Fibroblast of lung (primary cell): ENCODE results near the gene PODN. TPM values are rescaled to one million over a fixed set of nuclear protein-coding genes. Genes with fewer than 3 reads are reported as not detected.

Experiments
- DNase-seq, 2 donors: peaks; one replicate each; pipeline versions ENCODE4 v3.0.0 to v3.0.0-alpha.2; 2010; ENCODE audit warnings: low read depth in 2 of 2
- H2AFZ ChIP-seq: 2 replicates; pipeline ENCODE4 v1.5.1; 2012; ENCODE audit warnings: low read length, control low read depth, inconsistent platforms
- H3K27ac ChIP-seq: 2 replicates; pipeline ENCODE4 v1.5.1; 2011; ENCODE audit warnings: low read length, control low read depth; ENCODE audit not compliant: insufficient read depth
- H3K27me3 ChIP-seq: 2 replicates; pipeline ENCODE4 v1.5.1; 2011; ENCODE audit warnings: mild to moderate bottlenecking, low read length; ENCODE audit not compliant: control insufficient read depth, insufficient read depth
- H3K36me3 ChIP-seq: 2 replicates; pipeline ENCODE4 v1.5.1; 2011; ENCODE audit warnings: low read length; ENCODE audit not compliant: control insufficient read depth, insufficient read depth
- H3K4me1 ChIP-seq: 2 replicates; pipeline ENCODE4 v1.5.1; 2011; ENCODE audit warnings: low read length; ENCODE audit not compliant: control insufficient read depth, insufficient read depth; ENCODE audit errors: extremely low read depth
- H3K4me2 ChIP-seq: 2 replicates; pipeline ENCODE4 v1.5.1; 2011; ENCODE audit warnings: low read length, control low read depth; ENCODE audit not compliant: insufficient read depth; ENCODE audit errors: extremely low read depth
- H3K4me3 ChIP-seq, 4 experiments: fragments of 200-600 bp in 1 of 4; sonication (generic) in 1 of 4; replicated peaks in 1 of 4; 2 replicates each; pipeline ENCODE4 v1.5.1; 2011 to 2016; ENCODE audit warnings: low read length in 4 of 4, low read depth in 3 of 4, mild to moderate bottlenecking in 3 of 4, control low read depth in 2 of 4, inconsistent platforms in 1 of 4, mixed read lengths in 1 of 4; ENCODE audit not compliant: insufficient read depth in 1 of 4; ENCODE audit errors: control extremely low read depth in 1 of 4
- H3K79me2 ChIP-seq: 2 replicates; pipeline ENCODE4 v1.5.1; 2012; ENCODE audit warnings: mild to moderate bottlenecking, low read length, inconsistent platforms; ENCODE audit not compliant: control insufficient read depth, insufficient read depth
- H3K9ac ChIP-seq: 2 replicates; pipeline ENCODE4 v1.5.1; 2011; ENCODE audit warnings: mild to moderate bottlenecking, low read length, control low read depth; ENCODE audit not compliant: insufficient read depth
- H3K9me3 ChIP-seq: 2 replicates; pipeline ENCODE4 v1.5.1; 2012; ENCODE audit warnings: low read depth, low read length; ENCODE audit not compliant: control insufficient read depth, insufficient read depth
- H4K20me1 ChIP-seq: 2 replicates; pipeline ENCODE4 v1.5.1; 2011; ENCODE audit warnings: low read length; ENCODE audit not compliant: control insufficient read depth, insufficient read depth; ENCODE audit errors: extremely low read depth
- EZH2 ChIP-seq: IDR thresholded peaks from 2 replicates; pipeline ENCODE4 v1.5.1; 2012; ENCODE audit warnings: low read length, control low read depth, mild to moderate bottlenecking; ENCODE audit errors: missing control alignments
- polyA plus RNA-seq, 2 donors: library from polyadenylated mRNA; depleted of rRNA in 1 of 2; stranded (reverse) in 1 of 2; unstranded in 1 of 2; fragments of >200 nt; gene quantifications; 2 replicates each; pipeline ENCODE4 v1.2.1, GENCODE V29; 2011 to 2012; ENCODE audit warnings: missing spikeins in 1 of 2
- total RNA-seq: library from RNA; depleted of rRNA; stranded (reverse); fragments of >200 nt; gene quantifications from 2 replicates; pipeline ENCODE4 v1.2.1, GENCODE V29; 2014
- TF ChIP-seq, protein P1 (sequence below), 2 donors: IDR thresholded peaks in 1 of 2; conservative IDR thresholded peaks in 1 of 2; 1 replicate in 1 of 2; 2 replicates in 1 of 2; pipeline ENCODE4 v1.5.1; 2011 to 2012; ENCODE audit warnings: low read length in 2 of 2, control low read depth in 1 of 2, inconsistent platforms in 1 of 2, low read depth in 1 of 2, mild to moderate bottlenecking in 1 of 2

The PODN gene
- total and polyA plus RNA-seq, 2 donors (not counting 1 experiment from before 2014, with no cell fraction given), result 31.6 to 49.7 TPM

DNA sequence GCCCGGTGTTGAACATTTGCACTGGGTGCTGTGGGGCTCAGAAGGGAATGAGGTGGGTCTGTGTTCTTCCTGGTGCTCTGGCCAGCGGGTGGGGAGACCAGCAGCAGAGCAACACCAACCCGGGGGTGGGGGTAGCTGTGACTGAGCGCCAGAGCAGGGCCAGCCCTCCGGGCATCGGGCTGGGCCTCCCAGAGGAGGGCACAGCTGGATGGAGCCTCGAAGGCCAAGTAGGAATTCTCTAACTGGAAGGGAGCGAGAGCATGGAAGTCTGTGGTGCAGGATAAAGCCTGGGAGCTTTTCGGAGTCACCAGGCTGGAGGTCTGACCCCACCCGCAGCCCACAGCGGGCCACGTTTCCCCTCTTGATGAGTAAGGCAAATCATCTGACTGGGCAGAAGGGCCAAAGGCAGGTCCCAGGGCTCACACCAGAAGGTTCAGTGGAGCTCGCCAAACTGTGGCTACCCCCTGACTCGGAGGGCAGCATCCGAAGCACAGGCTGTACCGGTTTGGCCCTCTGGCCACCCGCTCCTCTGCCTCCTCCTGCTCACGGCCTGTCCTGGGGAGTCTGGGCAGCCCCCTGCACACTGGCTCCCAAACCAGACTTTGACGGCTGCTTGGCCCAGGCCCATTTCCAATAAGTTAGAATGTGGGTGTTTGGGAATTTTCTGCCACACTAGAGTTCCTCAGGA lies 61.6 kb downstream of the PODN start:
- Histone ChIP-seq H3K79me2 (no peaks in the 10 kb centered on the region), H3K9ac (no peak overlapping the region), H3K9me3 (no peaks in the 10 kb centered on the region), H4K20me1 (no peaks in the 10 kb centered on the region), H3K4me3 (no peak overlapping the region), H3K4me2 (peak overlapping the region; percentile 32), H3K27me3 (no peaks in the 10 kb centered on the region), H3K36me3 (no peaks in the 10 kb centered on the region), H2AFZ (no peak overlapping the region), H3K27ac (peak overlapping the region; percentile 85), H3K4me1 (peaks cover 24% of the 10 kb centered on the region)
- peak; percentile 81 to 87 for DNase-seq
- no peak for TF ChIP-seq EZH2
- TF ChIP-seq, protein P1, sequence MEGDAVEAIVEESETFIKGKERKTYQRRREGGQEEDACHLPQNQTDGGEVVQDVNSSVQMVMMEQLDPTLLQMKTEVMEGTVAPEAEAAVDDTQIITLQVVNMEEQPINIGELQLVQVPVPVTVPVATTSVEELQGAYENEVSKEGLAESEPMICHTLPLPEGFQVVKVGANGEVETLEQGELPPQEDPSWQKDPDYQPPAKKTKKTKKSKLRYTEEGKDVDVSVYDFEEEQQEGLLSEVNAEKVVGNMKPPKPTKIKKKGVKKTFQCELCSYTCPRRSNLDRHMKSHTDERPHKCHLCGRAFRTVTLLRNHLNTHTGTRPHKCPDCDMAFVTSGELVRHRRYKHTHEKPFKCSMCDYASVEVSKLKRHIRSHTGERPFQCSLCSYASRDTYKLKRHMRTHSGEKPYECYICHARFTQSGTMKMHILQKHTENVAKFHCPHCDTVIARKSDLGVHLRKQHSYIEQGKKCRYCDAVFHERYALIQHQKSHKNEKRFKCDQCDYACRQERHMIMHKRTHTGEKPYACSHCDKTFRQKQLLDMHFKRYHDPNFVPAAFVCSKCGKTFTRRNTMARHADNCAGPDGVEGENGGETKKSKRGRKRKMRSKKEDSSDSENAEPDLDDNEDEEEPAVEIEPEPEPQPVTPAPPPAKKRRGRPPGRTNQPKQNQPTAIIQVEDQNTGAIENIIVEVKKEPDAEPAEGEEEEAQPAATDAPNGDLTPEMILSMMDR (conservative IDR thresholded peaks at IDR 0.05 in 1 of 2, IDR thresholded peaks at IDR 0.05 in 1 of 2; ENCODE audit: low read depth in 1 of 2, low read length in 2 of 2), result no peak

DNA sequence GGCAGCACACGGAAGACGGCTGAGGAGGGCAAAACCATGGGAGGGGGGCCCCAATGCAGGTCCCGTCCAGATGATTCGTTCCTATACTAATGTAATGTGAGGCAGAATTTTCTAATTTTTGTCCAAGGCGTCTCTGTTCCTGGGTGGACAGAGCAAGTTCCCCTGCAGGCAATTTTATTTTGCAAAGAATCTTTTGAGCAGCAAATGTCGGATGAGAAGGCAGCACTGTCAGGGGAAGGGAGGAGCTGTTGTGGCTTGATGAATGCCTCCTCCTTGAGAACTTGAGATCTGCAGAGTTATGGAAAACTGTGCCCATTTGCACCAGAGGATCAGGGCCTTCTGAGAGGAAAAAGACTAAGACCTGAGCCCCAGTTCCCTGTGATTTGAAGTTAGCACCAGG lies 63.1 kb downstream of the PODN start:
- DNase-seq, result no peak
- Histone ChIP-seq H2AFZ (no peak overlapping the region), H3K27me3 (no peaks in the 10 kb centered on the region), H3K4me3 (no peak overlapping the region), H3K4me1 (peaks cover 27% of the 10 kb centered on the region), H4K20me1 (no peaks in the 10 kb centered on the region), H3K79me2 (no peaks in the 10 kb centered on the region), H3K27ac (no peak overlapping the region), H3K9ac (no peak overlapping the region), H3K9me3 (no peaks in the 10 kb centered on the region), H3K4me2 (no peak overlapping the region), H3K36me3 (no peaks in the 10 kb centered on the region)
- TF ChIP-seq, protein P1 (conservative IDR thresholded peaks at IDR 0.05 in 1 of 2, IDR thresholded peaks at IDR 0.05 in 1 of 2; ENCODE audit: low read depth in 1 of 2, low read length in 2 of 2), result no peak
- no peak for TF ChIP-seq EZH2

DNA sequence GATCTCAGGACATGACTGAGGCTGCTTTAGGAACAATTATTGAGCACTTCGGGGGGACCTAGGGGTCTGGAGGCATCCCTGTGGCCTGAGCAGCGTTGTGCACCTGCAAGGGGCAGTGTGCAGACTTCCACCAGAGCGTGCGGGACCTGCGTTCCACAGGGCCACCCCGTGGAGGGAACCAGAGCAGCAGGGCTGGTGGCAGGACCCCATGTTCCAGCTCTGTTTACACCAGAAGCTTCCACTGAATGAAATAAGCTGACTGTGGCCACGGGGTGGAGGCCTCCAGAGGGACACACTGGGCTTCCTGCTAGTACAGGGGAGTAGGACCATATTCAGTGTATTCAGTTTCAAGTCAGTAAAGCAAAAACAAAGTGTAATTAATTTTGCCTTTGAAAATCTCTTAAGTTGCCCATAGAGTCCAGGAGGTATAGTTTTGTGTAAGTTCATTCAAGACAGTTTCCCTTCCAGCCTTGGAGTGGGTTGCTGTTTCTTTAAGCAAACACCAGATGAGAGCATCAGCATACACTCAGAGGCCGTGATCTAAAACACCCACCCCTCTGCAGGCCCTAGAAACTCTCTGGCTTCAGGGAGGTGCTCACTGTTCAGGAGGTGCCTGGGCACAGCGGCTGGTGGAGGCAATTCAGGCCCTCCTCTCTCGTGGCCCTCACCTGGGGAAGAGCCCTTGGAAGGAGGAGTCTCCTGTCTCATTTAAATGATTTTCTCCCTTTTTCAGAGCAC lies 63.8 kb downstream of the PODN start:
- TF ChIP-seq EZH2, result no peak
- TF ChIP-seq, protein P1 (conservative IDR thresholded peaks at IDR 0.05 in 1 of 2, IDR thresholded peaks at IDR 0.05 in 1 of 2; ENCODE audit: low read depth in 1 of 2, low read length in 2 of 2), result no peak
- H3K4me3 ChIP-seq, result no peak overlapping the region
- H3K4me2 ChIP-seq, result peak overlapping the region; percentile 27
- no peak overlapping the region for H3K9ac ChIP-seq
- H3K9me3 ChIP-seq, result no peaks in the 10 kb centered on the region
- H3K27me3 ChIP-seq, result no peaks in the 10 kb centered on the region
- H3K36me3 ChIP-seq, result no peaks in the 10 kb centered on the region
- DNase-seq, result peak in 1 of 2 donors; percentile 59
- H3K4me1 ChIP-seq, result peaks cover 27% of the 10 kb centered on the region
- H3K27ac ChIP-seq, result no peak overlapping the region
- no peaks in the 10 kb centered on the region for H4K20me1 ChIP-seq
- no peak overlapping the region for H2AFZ ChIP-seq
- H3K79me2 ChIP-seq, result no peaks in the 10 kb centered on the region
